Keratinocyte (primary cell): Measurements from ENCODE around the gene AFAP1L2. TPM values are rescaled to one million over a fixed set of nuclear protein-coding genes. Genes with fewer than 3 reads are reported as not detected.

Experiments
- DNase-seq: peaks from one replicate; pipeline ENCODE4 v3.0.0-alpha.2; 2011; ENCODE audit warnings: low read depth, missing footprints, low spot score
- FAIRE-seq: peaks from 2 replicates; lab custom pipeline; 2011; peaks lifted over from hg19 to GRCh38; lab: Jason Lieb, UNC
- H2AFZ ChIP-seq: 2 replicates; pipeline ENCODE4 v1.6.0; 2012; ENCODE audit warnings: low read length, control low read depth, inconsistent platforms; ENCODE audit not compliant: control insufficient read depth
- H3K27ac ChIP-seq: 2 replicates; pipeline ENCODE4 v1.5.1; 2011; ENCODE audit warnings: low read length; ENCODE audit not compliant: control insufficient read depth, insufficient read depth
- H3K27me3 ChIP-seq: 3 replicates; pipeline ENCODE4 v1.6.0; 2011; ENCODE audit warnings: low read length; ENCODE audit not compliant: control insufficient read depth, insufficient read depth; ENCODE audit errors: extremely low read depth
- H3K36me3 ChIP-seq, 2 experiments: 2 replicates in 1 of 2; 3 replicates in 1 of 2; pipeline ENCODE4 v1.5.1; 2011; ENCODE audit warnings: low read length in 2 of 2, mild to moderate bottlenecking in 1 of 2; ENCODE audit not compliant: control insufficient read depth in 2 of 2, insufficient read depth in 2 of 2; ENCODE audit errors: extremely low read depth in 1 of 2
- H3K4me1 ChIP-seq: 3 replicates; pipeline ENCODE4 v1.5.1; 2011; ENCODE audit warnings: low read length; ENCODE audit not compliant: control insufficient read depth, insufficient read depth; ENCODE audit errors: extremely low read depth
- H3K4me2 ChIP-seq: 3 replicates; pipeline ENCODE4 v1.6.0; 2011; ENCODE audit warnings: low read depth, low read length; ENCODE audit not compliant: control insufficient read depth, insufficient read depth; ENCODE audit errors: extremely low read depth
- H3K4me3 ChIP-seq, 3 experiments: fragments of 200-600 bp in 1 of 3; sonication (generic) in 1 of 3; 2 replicates in 2 of 3; 3 replicates in 1 of 3; pipeline ENCODE4 v1.5.1; 2011 to 2016; ENCODE audit warnings: low read length in 3 of 3, mild to moderate bottlenecking in 3 of 3, control low read depth in 2 of 3, inconsistent platforms in 1 of 3, low read depth in 1 of 3, mixed read lengths in 1 of 3, mixed run types in 1 of 3, moderate library complexity in 1 of 3; ENCODE audit not compliant: control insufficient read depth in 2 of 3, insufficient read depth in 2 of 3; ENCODE audit errors: extremely low read depth in 1 of 3
- H3K79me2 ChIP-seq: 2 replicates; pipeline ENCODE4 v1.6.0; 2012; ENCODE audit warnings: low read length; ENCODE audit not compliant: control insufficient read depth, insufficient read depth
- H3K9ac ChIP-seq: 3 replicates; pipeline ENCODE4 v1.6.0; 2011; ENCODE audit warnings: low read length; ENCODE audit not compliant: control insufficient read depth, insufficient read depth; ENCODE audit errors: extremely low read depth
- H3K9me1 ChIP-seq: 3 replicates; pipeline ENCODE4 v1.6.0; 2011; ENCODE audit warnings: low read length; ENCODE audit not compliant: control insufficient read depth, insufficient read depth; ENCODE audit errors: extremely low read depth
- H3K9me3 ChIP-seq: 2 replicates; pipeline ENCODE4 v1.5.1; 2012; ENCODE audit warnings: low read depth, low read length; ENCODE audit not compliant: control insufficient read depth
- H4K20me1 ChIP-seq: 3 replicates; pipeline ENCODE4 v1.6.0; 2011; ENCODE audit warnings: low read length; ENCODE audit not compliant: control insufficient read depth, insufficient read depth; ENCODE audit errors: extremely low read depth
- EZH2 ChIP-seq: IDR thresholded peaks from one replicate; pipeline ENCODE4 v1.6.1; 2012; ENCODE audit warnings: inconsistent platforms, mild to moderate bottlenecking, low read length, moderate library complexity
- dilution Hi-C: fragments of 300-500 bp; cut with MboI; formaldehyde crosslinking; loops from one replicate; pipeline ENCODE4 v1.7.0; 2020; ENCODE audit warnings: low sequenced_read_pairs; ENCODE audit not compliant: extremely low pct_ligation_motif_present
- polyA plus RNA-seq, 5 experiments: library from polyadenylated mRNA; depleted of rRNA in 3 of 5; stranded (reverse) in 3 of 5; stranded (forward) in 1 of 5; unstranded in 1 of 5; fragments of >200 nt; gene quantifications; 1 replicate in 1 of 5; 2 replicates in 3 of 5; 3 replicates in 1 of 5; pipeline versions ENCODE4 v1.2.1 to v1.2.3, GENCODE V29; 2011 to 2012; ENCODE audit warnings: missing spikeins in 2 of 5, low read depth in 1 of 5, low replicate concordance in 1 of 5
- TF ChIP-seq, protein P1 (sequence below), 3 experiments: IDR thresholded peaks in 1 of 3; conservative IDR thresholded peaks in 1 of 3; optimal IDR thresholded peaks in 1 of 3; 2 replicates in 2 of 3; 3 replicates in 1 of 3; pipeline versions ENCODE3 to v1.5.1; 2011; ENCODE audit warnings: low read length in 3 of 3, mild to moderate bottlenecking in 3 of 3, moderate library complexity in 2 of 3, control low read depth in 1 of 3, inconsistent platforms in 1 of 3; ENCODE audit not compliant: insufficient read depth in 2 of 3; ENCODE audit errors: extremely low read depth in 1 of 3

AFAP1L2 gene
- polyA plus RNA-seq, 1 donor (not counting 4 experiments of a cell fraction or from before 2014, with no cell fraction given): 40.4 TPM

- DNase-seq (no peak), FAIRE-seq (no peak)
- Histone ChIP-seq H2AFZ (no peak overlapping the region), H3K4me3 (no peak overlapping the region), H3K4me2 (peak overlapping the region; percentile 25), H3K79me2 (peaks cover 74% of the 10 kb centered on the region), H4K20me1 (no peaks in the 10 kb centered on the region), H3K36me3 (peaks cover 0 to 18% of the 10 kb centered on the region in 2 experiments), H3K9ac (no peak overlapping the region), H3K9me1 (peaks cover 11% of the 10 kb centered on the region), H3K9me3 (no peaks in the 10 kb centered on the region), H3K4me1 (peaks cover 76% of the 10 kb centered on the region), H3K27me3 (no peaks in the 10 kb centered on the region), H3K27ac (peak overlapping the region; percentile 10)
- dilution Hi-C loops: no loop called here
- TF ChIP-seq, protein P1, sequence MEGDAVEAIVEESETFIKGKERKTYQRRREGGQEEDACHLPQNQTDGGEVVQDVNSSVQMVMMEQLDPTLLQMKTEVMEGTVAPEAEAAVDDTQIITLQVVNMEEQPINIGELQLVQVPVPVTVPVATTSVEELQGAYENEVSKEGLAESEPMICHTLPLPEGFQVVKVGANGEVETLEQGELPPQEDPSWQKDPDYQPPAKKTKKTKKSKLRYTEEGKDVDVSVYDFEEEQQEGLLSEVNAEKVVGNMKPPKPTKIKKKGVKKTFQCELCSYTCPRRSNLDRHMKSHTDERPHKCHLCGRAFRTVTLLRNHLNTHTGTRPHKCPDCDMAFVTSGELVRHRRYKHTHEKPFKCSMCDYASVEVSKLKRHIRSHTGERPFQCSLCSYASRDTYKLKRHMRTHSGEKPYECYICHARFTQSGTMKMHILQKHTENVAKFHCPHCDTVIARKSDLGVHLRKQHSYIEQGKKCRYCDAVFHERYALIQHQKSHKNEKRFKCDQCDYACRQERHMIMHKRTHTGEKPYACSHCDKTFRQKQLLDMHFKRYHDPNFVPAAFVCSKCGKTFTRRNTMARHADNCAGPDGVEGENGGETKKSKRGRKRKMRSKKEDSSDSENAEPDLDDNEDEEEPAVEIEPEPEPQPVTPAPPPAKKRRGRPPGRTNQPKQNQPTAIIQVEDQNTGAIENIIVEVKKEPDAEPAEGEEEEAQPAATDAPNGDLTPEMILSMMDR (optimal IDR thresholded peaks at IDR 0.05 in 1 of 3, IDR thresholded peaks at IDR 0.05 in 1 of 3, conservative IDR thresholded peaks at IDR 0.05 in 1 of 3; ENCODE audit: extremely low read depth in 1 of 3, insufficient read depth in 2 of 3, low read length in 3 of 3): no peak
- TF ChIP-seq EZH2: no peak
Observed at GRCh38 chr10:114391599-114391998, 12.7 kb downstream of the AFAP1L2 start.

DNA sequence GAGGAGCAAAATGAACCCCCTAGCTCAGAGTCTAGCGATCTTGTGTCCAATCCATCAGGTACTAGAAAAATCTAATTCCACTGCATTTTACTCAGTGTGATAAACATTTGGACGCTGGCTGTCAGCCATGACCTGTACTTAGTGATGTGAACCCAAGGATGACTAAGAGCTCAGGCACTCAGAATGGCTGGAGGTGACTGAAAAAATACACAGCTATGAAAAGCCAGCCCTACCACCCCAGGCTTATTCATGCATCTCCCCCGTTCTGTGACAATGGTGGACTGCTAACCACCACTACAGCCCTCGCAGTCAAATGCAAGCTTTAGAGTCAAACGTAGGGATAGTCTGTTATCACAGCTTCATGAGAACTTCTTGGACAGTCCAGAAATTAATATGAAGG, 14.9 kb downstream of the AFAP1L2 start:
- FAIRE-seq (peak; percentile 43), DNase-seq (no peak)
- TF ChIP-seq, protein P1 (optimal IDR thresholded peaks at IDR 0.05 in 1 of 3, IDR thresholded peaks at IDR 0.05 in 1 of 3, conservative IDR thresholded peaks at IDR 0.05 in 1 of 3; ENCODE audit: extremely low read depth in 1 of 3, insufficient read depth in 2 of 3, low read length in 3 of 3): no peak
- no peak for TF ChIP-seq EZH2
- H3K9me3 ChIP-seq: no peaks in the 10 kb centered on the region
- dilution Hi-C loops: no loop called here
- H2AFZ ChIP-seq: no peak overlapping the region
- peaks cover 9% of the 10 kb centered on the region for H3K9me1 ChIP-seq
- peak overlapping the region; percentile 9 for H3K4me2 ChIP-seq
- no peaks in the 10 kb centered on the region for H3K27me3 ChIP-seq
- peaks cover 79% of the 10 kb centered on the region for H3K79me2 ChIP-seq
- no peaks in the 10 kb centered on the region for H4K20me1 ChIP-seq
- H3K9ac ChIP-seq: no peak overlapping the region
- H3K4me3 ChIP-seq: no peak overlapping the region
- H3K4me1 ChIP-seq: peaks cover 65% of the 10 kb centered on the region
- no peak overlapping the region for H3K27ac ChIP-seq
- peaks cover 0 to 20% of the 10 kb centered on the region in 2 experiments for H3K36me3 ChIP-seq
